Measurements from ENCODE around the gene EGLN3.

DNA sequence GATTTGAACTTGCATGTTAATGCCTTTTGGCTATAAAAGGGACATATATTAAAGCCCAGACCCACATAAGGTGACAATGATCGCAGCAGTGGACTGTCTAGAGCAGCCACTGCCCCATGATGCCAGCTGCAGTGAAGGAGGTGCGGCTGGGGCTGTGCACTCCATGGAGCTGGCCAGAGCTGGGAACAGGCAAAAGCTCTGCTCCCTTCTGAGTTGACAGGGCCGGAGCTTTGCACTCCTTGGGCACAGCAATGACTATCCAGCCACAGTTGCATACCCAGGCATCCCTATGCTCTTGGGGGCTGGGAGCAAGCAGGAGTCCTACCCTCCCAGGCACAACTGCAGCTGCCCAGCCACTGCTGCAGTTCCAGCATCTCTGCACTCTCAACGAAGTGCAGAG, 50.2 kb downstream of the EGLN3 start:
- TF ChIP-seq, protein P1, sequence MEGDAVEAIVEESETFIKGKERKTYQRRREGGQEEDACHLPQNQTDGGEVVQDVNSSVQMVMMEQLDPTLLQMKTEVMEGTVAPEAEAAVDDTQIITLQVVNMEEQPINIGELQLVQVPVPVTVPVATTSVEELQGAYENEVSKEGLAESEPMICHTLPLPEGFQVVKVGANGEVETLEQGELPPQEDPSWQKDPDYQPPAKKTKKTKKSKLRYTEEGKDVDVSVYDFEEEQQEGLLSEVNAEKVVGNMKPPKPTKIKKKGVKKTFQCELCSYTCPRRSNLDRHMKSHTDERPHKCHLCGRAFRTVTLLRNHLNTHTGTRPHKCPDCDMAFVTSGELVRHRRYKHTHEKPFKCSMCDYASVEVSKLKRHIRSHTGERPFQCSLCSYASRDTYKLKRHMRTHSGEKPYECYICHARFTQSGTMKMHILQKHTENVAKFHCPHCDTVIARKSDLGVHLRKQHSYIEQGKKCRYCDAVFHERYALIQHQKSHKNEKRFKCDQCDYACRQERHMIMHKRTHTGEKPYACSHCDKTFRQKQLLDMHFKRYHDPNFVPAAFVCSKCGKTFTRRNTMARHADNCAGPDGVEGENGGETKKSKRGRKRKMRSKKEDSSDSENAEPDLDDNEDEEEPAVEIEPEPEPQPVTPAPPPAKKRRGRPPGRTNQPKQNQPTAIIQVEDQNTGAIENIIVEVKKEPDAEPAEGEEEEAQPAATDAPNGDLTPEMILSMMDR (IDR thresholded peaks at IDR 0.05; ENCODE audit: insufficient read depth, low read length, poor library complexity, severe bottlenecking): no peak
- TF ChIP-seq EZH2phosphoT487 (conservative IDR thresholded peaks at IDR 0.05; ENCODE audit: low read length): no peak

All from SU-DHL-6 (cell line).